HG02623 (cell line): Measurements from ENCODE around the gene SUCO.
"Not testable (repeated sequence)": the region's sequence is repeated elsewhere in the genome, so short reads cannot be mapped to it uniquely, and the experiment has no call there.

ENCODE experiments used
- ATAC-seq: cut with Tn5 transposase; IDR thresholded peaks from one replicate; pipeline ENCODE4 v1.9.1; 2021; ENCODE audit warnings: moderate library complexity; ENCODE audit not compliant: unreplicated experiment

Gene SUCO, protein sequence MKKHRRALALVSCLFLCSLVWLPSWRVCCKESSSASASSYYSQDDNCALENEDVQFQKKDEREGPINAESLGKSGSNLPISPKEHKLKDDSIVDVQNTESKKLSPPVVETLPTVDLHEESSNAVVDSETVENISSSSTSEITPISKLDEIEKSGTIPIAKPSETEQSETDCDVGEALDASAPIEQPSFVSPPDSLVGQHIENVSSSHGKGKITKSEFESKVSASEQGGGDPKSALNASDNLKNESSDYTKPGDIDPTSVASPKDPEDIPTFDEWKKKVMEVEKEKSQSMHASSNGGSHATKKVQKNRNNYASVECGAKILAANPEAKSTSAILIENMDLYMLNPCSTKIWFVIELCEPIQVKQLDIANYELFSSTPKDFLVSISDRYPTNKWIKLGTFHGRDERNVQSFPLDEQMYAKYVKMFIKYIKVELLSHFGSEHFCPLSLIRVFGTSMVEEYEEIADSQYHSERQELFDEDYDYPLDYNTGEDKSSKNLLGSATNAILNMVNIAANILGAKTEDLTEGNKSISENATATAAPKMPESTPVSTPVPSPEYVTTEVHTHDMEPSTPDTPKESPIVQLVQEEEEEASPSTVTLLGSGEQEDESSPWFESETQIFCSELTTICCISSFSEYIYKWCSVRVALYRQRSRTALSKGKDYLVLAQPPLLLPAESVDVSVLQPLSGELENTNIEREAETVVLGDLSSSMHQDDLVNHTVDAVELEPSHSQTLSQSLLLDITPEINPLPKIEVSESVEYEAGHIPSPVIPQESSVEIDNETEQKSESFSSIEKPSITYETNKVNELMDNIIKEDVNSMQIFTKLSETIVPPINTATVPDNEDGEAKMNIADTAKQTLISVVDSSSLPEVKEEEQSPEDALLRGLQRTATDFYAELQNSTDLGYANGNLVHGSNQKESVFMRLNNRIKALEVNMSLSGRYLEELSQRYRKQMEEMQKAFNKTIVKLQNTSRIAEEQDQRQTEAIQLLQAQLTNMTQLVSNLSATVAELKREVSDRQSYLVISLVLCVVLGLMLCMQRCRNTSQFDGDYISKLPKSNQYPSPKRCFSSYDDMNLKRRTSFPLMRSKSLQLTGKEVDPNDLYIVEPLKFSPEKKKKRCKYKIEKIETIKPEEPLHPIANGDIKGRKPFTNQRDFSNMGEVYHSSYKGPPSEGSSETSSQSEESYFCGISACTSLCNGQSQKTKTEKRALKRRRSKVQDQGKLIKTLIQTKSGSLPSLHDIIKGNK (N-terminal part only)

DNA sequence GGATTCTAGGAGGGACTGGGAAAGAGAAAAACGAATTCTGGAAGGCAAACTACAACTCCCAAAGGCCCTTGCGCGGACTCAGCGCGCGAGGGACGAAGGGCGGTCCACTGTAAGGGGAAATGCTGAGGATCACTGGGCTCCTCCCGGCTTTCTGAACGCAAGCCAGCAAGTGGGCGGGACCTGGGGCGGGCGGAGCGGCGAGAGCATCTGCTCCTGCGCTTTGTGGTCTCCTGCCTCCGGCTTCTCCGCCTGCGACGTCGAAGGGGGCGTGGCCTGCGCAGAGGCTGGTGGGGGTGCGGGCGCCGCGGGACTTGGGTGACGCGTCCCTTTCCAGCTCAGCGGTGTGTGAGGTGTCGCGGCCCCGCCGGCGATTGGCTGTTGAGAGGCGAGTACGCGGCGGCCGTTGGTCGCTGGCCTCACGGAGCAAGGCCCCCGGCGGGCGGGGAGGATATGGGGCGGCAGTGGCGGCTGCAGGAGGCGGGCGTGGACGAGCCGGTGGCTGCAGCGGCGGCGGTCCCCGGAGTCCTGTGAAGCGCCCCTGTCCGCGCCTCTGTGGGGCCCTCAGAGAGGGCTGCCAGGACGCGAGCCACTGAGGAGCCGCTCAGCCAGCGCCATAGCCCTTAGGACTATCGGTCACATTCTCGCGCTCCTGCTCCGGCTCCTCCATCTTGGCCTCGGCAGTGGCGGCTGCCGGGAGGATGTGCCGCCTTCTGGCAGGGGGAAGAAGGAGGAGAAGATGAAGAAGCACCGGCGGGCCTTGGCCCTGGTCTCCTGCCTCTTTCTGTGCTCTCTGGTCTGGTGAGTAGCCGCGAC, at the start of gene SUCO:
TSS of gene SUCO (plus strand) at position 451 of the 813 bp plus-strand sequence. CDS start at position 737, 286 bp downstream.
- peak; percentile 79 for ATAC-seq

DNA sequence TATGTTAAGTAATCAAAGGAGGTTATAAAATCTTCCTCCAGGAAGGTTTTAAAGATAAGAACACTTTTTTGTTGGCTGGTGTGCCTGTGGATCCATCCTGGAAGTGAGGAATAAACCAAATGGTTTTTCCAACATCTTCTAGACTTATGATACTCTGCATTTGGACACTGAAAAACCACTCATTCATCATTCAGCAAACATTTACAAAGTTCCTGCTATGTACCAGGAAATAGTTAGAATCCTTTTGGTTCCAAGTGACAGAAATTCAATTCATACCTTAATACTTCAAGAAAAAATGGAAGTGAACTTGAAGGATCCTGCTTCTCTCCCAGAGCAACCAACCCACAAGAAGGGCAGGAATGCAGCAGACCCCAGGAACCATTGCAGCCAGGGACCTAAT, 49.5 kb upstream of the SUCO start:
- no peak for ATAC-seq

DNA sequence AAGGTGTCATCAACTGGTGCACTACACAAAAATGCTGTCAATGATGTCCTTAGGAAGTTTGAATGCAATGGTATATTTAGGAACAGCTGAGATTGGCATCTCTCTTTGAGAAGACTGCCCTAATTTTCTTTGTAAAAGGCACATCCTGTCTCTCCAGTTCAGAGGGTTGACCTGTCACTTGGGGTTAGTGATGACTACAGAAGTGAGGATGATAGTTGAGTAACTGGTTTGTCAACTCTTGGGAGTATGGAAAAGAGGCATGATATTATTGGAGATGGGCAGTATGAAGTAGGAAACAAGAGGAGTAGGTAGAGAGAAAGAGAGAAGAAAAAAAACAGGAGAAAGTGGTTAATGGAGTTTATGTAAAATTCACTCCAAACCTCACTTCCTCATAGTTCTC, 48.7 kb upstream of the SUCO start:
- no peak for ATAC-seq

GRCh38 chr1:172485626-172486025, 47.3 kb upstream of the SUCO start:
- no peak for ATAC-seq

- ATAC-seq = no peak
Measured at GRCh38 chr1:172486805-172487454, 46.0 kb upstream of the SUCO start.

DNA sequence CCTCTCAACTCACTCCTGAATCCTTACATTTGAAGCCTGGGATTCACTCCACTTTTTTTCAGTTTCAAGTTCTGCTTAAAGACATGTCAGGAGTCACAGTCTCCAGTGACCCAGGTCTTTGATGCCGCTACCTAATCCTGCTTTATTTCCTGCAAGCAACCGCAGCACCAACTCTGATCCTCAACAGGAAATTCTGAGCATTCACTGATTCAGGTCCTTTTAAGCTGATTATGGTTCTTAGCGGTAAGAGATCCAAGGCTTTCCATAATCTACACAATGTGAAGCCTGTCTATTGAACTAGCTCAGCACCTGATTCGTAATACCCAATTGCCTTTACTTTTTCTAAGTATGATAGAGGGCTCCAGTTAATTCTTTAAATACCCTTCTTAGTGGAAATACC, 45.4 kb upstream of the SUCO start:
- no peak for ATAC-seq

DNA sequence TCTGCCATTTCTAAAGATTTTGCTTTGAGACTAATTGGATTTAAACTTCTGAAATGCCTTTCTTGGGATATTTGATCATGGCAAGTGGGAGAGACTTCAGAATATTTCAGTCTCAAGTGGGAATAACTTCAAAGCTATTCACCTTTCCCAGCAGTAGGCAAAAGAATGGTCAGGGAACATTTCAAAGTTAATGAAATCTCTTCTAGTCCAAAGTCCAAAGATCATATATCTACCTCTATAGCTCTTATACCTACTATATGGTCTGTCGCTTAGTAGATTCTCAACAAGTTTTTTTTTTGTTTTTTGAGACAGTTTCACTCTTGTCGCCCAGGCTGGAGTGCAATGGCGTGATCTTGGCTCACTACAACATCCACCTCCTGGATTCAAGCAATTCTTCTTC, 44.6 kb upstream of the SUCO start:
- ATAC-seq = no peak

DNA sequence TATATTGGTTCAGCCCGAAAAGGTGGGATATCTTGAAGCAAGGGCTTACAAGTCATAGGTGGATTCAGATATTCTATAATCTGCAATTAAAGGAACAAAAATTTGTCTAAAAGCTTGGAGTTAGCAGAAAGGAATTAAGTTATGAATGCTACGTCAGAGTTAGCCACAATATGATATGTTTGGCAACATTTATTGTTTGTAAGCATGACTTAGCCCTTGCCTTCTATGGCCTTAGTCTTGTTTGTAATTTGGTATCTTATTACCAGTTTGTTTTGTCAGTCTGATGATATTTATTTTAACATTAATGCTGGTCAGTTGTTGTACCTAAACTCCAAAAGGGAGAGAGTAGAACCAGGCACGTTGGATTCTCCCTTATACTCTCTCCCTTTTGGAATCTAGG, 43.1 kb upstream of the SUCO start:
- no peak for ATAC-seq

- no peak for ATAC-seq
Measured at GRCh38 chr1:172492421-172492820, 40.5 kb upstream of the SUCO start.

DNA sequence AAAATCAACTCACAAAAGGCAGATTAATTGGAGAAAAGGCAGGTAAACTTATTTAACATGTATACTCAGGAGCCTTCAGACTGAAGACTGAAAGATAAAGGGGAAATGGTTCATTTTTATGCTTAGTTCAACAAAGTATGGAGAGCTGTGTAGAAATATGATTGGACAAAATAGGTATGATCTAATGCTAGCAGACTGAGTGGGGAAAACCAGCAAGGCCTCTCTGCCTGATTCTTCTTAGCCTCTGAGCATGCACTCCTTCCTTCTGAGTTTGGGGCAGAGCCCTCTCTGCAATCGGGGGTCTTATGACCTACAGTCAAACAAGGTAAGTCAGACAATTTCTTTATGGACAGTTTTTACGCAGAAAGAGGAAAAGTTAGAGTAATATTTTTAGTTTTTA, 38.8 kb upstream of the SUCO start:
- no peak for ATAC-seq

DNA sequence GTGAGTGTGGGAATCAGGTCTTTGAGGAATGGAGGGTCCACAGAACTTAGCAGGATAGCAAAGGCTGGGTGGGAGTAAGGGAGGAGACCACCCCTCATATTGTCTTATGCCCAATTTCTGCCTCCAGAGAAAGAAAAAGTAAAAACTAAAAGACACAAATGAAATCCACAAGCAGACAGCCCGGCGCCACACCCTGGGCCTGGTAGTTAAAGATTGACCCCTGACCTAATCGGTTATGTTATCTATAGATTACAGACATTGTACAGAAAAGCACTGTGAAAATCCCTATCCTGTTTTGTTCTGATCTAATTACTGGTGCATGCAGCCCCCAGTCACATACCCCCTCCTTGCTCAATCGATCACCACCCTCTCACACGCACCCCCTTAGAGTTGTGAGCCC, 36.8 kb upstream of the SUCO start:
- ATAC-seq = not testable (repeated sequence)

GRCh38 chr1:172496678-172497077, 36.3 kb upstream of the SUCO start:
- ATAC-seq = no peak

GRCh38 chr1:172497230-172497629, 35.7 kb upstream of the SUCO start:
- ATAC-seq = no peak

DNA sequence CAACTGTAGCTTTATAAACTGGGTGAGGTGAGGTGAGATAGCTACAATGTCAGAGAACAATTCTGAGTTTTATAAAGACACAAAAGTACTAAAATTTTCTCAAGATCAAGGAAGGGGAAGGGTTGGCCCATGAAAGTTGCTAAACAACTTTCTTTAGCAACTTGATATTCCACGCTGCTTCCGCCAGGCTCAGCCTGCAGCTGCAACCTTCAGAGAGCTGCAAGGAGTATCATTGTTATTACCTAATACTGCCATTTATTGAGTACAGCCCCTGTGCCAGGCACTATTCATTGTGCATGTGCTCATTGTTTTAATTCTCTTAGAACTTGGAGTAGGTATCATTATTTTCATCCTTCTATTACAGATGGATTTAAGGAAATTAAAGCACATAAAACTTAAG, 34.1 kb upstream of the SUCO start:
- no peak for ATAC-seq

GRCh38 chr1:172499636-172500141, 33.3 kb upstream of the SUCO start:
- no peak for ATAC-seq

DNA sequence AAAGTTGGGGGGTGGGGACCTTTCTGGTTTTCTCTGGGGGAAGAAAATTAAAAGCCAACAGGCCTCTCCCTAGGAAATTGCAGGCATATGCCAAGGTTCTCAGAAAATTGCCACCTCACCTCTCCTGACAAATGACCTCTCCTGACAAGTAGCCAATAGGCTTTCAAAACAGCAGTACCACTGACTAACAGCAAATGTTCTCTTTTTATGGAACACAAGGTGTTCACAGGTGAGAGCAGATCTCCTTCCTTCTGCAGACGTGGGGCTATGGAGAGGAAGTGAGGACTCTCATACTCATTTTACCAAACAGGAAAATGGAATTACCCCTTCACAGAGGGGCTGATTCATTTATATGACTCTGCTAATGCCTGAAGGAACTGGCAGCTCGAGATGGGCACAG, 32.7 kb upstream of the SUCO start:
- no peak for ATAC-seq

- no peak for ATAC-seq
Measured at GRCh38 chr1:172507741-172508140, 25.2 kb upstream of the SUCO start.

- no peak for ATAC-seq
Measured at GRCh38 chr1:172510479-172510878, 22.5 kb upstream of the SUCO start.

DNA sequence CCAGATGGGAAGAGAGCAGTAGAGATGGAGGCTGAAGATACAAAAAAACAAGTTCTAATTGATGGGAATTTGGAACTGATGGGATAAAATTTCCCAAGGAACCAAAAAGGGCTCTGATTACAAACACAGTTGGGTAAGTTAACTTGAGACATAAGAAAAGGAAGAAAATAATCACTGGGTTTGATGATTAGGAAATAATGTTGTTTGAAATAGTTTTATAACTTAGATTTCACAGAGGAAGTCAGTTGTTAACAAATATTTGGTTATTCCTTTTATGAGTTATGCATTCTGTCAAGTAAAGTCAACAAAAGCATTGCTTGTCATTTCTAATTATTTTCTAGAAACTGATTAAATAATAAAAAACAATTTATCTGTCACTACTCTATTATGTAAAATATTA, 20.4 kb upstream of the SUCO start:
- ATAC-seq = no peak

GRCh38 chr1:172513479-172513878, 19.5 kb upstream of the SUCO start:
- ATAC-seq = no peak
